ENCODE results near the gene PLPPR3.
"Not testable (repeated sequence)": the region's sequence is repeated elsewhere in the genome, so short reads cannot be mapped to it uniquely, and the experiment has no call there.

The PLPPR3 gene

DNA sequence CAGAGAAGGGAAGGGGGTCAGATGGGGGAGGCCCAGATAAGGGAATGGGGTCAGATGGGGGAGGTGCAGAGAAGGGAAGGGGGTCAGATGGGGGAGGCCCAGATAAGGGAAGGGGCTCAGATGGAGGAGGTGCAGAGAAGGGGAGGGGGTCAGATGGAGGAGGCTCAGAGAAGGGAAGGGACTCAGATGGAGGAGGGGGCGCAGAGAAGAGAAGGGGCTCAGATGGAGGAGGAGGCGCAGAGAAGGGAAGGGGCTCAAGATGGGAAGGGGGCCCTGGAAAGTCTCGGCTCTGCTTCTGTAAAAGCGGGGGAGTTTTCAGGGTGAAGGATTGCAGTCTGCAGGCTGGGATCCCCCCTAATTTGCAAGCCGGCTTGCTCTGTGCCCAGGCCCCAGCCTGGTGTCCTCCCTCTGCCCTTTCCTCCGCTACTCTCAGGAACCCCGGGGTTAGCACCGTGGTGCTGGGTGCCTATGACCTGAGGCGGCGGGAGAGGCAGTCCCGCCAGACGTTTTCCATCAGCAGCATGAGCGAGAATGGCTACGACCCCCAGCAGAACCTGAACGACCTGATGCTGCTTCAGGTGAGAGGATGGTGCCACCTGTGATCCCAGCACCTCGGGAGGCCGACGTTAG lies 7.5 kb upstream of the PLPPR3 start:
- DNase-seq (ENCODE audit: low read depth), result no peak

GRCh38 chr19:827710-828321 lies 6.1 kb upstream of the PLPPR3 start, which contains the start of gene AZU1:
TSS of gene AZU1 (plus strand) at chr19:827837. CDS start at chr19:827847, 10 bp downstream.
- DNase-seq (ENCODE audit: low read depth), result no peak

- DNase-seq (ENCODE audit: low read depth), result no peak
Measured at GRCh38 chr19:827314-827709, 5.6 kb upstream of the PLPPR3 start.

- DNase-seq (ENCODE audit: low read depth), result no peak
Measured at GRCh38 chr19:825897-826644, 4.3 kb upstream of the PLPPR3 start.

GRCh38 chr19:824885-825284 lies 3.1 kb upstream of the PLPPR3 start:
- no peak for DNase-seq (ENCODE audit: low read depth)

GRCh38 chr19:823565-824121 lies 1.9 kb upstream of the PLPPR3 start:
- no peak for DNase-seq (ENCODE audit: low read depth)

- no peak for DNase-seq (ENCODE audit: low read depth)
Measured at GRCh38 chr19:821231-821824, 427 bp downstream of the PLPPR3 start.

- not testable (repeated sequence) for DNase-seq (ENCODE audit: low read depth)
Measured at GRCh38 chr19:820212-820611, 1.5 kb downstream of the PLPPR3 start.

DNA sequence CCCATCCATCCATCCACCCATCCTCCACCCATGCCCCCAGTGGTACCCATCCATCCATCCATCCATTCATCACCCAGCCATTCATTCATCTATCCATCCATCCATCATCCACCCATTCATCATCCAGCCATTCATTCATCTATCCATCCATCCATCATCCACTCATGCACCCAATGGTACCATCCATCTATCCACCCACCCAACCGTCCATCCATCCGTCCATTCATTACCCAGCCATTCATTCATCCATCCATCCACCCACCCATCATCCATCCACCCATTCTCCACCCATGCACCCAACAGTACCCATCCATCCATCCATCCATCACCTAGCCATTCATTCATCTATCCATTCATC lies 5.3 kb downstream of the PLPPR3 start:
- no peak for DNase-seq (ENCODE audit: low read depth)

DNA sequence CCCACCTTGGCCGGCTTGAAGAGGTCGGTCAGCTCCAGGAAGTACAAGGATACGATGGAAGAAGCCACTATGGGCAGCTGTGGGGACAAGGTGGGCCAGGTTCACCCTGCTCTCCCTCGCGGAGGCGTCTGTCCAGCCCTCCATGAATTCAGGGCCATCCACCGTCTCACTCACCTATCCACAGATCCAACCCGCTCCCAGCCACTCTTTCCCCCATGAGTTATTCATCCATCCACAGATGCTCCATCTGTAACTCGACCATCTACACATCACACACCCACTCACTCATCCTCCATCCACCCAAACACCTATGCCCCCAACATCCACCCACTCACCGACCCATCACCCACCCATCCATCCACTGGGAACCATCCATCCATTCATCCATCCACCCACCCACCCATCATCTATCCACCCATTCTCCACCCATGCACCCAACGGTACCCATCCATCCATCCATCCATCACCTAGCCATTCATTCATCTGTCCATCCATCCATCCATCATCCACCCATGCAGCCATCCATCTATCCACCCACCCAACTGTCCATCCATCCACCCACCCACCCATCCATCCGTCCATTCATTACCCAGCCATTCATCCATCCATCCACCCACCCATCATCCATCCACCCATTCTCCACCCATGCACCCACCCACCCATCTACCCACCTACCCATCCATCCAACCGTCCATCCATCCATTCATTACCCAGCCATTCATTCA lies 5.8 kb downstream of the PLPPR3 start:
- no peak for DNase-seq (ENCODE audit: low read depth)

- DNase-seq (ENCODE audit: low read depth), result no peak
Measured at GRCh38 chr19:815079-815774, 6.5 kb downstream of the PLPPR3 start.

DNA sequence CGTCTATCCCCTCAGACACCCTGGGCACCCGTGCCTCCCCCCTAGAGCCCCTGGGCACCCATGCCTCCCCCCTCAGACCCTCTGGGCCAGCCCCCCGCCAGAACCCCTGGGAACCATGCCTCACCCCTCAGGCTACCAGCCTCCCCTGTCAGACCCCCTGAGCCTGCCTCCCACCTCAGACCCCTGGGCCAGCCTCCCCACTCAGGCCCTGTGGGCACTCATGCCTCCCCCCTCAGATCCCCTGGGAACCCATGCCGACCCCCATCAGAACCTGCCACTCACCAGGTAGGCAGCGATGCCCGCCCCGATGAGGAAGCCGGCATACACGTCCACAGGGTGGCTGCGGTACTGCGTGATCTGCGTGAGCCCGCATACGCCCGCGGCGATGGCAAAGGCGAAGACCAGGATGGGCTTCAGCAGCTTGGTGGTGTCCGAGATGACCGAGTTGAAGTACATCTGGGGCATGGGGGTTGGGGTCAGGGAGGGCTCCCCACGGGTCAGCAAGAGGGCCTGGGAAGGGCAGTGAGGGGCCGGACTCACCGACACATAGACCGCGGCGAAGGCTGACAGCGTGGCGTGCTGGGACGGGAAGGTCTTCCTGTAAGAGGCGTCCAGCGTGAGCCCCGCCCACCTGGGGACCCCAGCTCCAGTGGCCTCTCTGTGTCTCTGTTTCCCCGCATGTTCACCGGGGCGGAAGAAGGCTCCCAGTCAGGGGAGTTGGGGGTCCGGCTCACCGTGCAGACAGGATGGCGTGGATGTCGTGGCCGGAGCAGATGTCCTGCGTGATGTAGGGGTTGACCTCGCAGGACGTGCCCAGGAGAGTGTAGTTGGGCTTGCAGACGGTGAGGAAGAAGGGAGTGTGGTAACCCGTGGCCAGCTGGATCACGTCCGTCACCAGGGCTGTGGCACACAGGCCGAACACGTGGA lies 7.3 kb downstream of the PLPPR3 start:
- no peak for DNase-seq (ENCODE audit: low read depth)

DNA sequence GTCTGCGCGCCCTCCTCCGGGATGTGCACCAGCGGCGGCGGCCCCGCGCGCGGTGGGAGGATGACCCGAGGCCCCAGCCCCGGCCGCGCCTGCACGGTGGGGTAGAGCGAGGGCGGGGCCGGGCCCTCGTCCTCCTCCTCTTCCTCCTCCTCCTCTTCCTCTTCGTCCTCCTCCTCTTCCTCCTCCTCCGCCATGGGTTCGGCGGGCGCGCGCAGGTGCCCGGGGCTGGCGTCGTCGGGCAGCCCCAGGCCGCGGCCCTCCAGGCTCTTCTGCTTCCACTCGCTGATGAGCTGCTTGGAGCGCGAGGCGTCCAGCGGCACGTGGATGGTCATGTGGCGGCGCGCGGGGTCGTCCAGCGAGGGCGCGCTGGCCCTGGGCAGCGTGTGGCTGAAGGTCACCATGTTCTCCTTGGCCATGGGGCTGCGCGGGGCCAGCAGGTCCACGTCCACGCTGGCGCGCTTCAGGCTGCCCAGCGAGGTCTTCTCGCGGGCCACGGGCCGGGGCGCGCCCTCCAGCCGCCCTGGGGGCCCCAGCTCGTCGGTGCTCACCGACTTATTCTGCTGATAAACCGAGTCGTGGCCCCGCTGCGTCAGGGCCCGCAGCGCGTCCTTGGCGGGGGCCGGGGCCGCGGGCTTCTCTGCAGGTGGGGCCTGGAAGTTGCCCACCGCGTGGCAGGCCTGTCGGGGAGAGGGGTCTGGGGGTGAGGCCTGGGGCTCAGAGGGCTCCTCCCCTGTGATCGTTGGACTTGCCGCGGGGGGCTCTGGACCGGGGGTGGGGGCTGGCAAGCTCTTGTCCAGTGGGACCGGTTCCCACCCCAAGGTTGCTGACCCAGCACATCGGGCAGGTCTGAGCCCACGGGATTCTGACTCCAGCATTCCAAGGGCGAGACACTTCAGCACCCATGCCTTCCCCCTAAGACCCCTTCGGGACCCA lies 8.3 kb downstream of the PLPPR3 start:
- DNase-seq (ENCODE audit: low read depth), result no peak

GRCh38 chr19:812747-813218 lies 9.0 kb downstream of the PLPPR3 start:
- no peak for DNase-seq (ENCODE audit: low read depth)

GRCh38 chr19:812049-812746 lies 9.6 kb downstream of the PLPPR3 start:
- DNase-seq (ENCODE audit: low read depth), result no peak

DNA sequence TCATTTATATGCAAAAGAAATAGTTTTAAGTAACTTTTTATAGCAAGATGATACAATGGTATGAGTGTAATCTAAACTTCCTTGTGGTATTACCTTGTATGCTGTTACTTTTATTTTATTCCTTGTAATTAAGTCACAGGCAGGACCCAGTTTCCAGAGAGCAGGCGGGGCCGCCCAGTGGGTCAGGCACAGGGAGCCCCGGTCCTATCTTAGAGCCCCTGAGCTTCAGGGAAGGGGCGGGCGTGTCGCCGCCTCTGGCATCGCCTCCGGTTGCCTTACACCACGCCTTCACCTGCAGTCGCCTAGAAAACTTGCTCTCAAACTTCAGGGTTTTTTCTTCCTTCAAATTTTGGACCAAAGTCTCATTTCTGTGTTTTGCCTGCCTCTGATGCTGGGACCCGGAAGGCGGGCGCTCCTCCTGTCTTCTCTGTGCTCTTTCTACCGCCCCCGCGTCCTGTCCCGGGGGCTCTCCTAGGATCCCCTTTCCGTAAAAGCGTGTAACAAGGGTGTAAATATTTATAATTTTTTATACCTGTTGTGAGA lies 10.2 kb downstream of the PLPPR3 start:
- DNase-seq (ENCODE audit: low read depth), result no peak

DNA sequence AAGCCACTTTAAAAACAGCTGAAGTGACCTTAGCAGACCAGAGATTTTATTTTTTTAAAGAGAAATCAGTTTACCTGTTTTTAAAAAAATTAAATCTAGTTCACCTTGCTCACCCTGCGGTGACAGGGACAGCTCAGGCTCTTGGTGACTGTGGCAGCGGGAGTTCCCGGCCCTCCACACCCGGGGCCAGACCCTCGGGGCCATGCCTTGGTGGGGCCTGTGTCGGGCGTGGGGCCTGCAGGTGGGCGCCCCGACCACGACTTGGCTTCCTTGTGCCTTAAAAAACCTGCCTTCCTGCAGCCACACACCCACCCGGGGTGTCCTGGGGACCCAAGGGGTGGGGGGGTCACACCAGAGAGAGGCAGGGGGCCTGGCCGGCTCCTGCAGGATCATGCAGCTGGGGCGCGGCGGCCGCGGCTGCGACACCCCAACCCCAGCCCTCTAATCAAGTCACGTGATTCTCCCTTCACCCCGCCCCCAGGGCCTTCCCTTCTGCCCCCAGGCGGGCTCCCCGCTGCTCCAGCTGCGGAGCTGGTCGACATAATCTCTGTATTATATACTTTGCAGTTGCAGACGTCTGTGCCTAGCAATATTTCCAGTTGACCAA lies 10.8 kb downstream of the PLPPR3 start:
- DNase-seq (ENCODE audit: low read depth), result no peak
